AG04449 (cell line): Measurements from ENCODE around the gene HOMER2.

Experiments used
- CTCF ChIA-PET: fragments of 350-600 bp; formaldehyde crosslinking; extraction: SDS; loops from one replicate; lab custom pipeline; 2021; ENCODE audit warnings: antibody characterized with exemption; lab: Yijun Ruan, JAX
- POLR2A ChIA-PET: fragments of 400-600, 350-600 bp; formaldehyde crosslinking; extraction: SDS; loops from one replicate; lab custom pipeline; 2020; ENCODE audit warnings: antibody characterized with exemption, inconsistent platforms; lab: Yijun Ruan, JAX
- DNase-seq: peaks from one replicate; pipeline ENCODE4 v3.0.0-alpha.2; 2010; ENCODE audit warnings: low read depth, low spot score
- H3K4me3 ChIP-seq: 2 replicates; pipeline ENCODE4 v1.5.1; 2011; ENCODE audit warnings: low read depth, mild to moderate bottlenecking, control low read depth, low read length
- CTCF ChIP-seq: IDR thresholded peaks from one replicate; pipeline ENCODE4 v1.5.1; 2011; ENCODE audit warnings: mild to moderate bottlenecking, moderate library complexity, low read length, control low read depth, inconsistent platforms; ENCODE audit not compliant: insufficient read depth; ENCODE audit errors: missing control alignments

The HOMER2 gene

GRCh38 chr15:82928711-82929110, 23.8 kb downstream of the HOMER2 start:
- H3K4me3 ChIP-seq = no peak overlapping the region
- POLR2A ChIA-PET = no interaction called here
- CTCF ChIA-PET = no interaction called here
- no peak for DNase-seq
- no peak for TF ChIP-seq CTCF

- no peak for TF ChIP-seq CTCF
- H3K4me3 ChIP-seq = no peak overlapping the region
- no peak for DNase-seq
- CTCF ChIA-PET = no interaction called here
- POLR2A ChIA-PET = no interaction called here
Measured at GRCh38 chr15:82923744-82924143, 28.8 kb downstream of the HOMER2 start.

DNA sequence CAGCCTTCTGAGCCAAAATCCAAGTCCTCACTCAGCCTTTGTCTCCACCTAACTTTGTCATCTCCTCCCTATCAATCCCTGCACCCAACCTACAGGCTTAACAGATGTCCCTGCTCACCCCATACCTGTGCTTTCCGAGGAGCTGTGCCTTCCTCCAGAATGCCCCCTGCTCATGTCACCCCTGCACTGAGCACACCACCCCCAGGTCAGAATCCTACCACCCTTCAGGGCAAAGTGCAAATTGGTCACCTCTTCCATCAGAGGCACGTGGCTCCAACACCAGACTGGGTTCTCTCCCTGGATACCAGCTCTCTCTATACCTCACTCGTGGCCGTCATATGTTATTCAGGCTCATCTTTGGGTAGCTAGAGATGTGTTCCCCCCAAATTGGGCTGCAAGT, 29.8 kb downstream of the HOMER2 start:
- TF ChIP-seq CTCF = no peak
- POLR2A ChIA-PET = no interaction called here
- CTCF ChIA-PET = no interaction called here

DNA sequence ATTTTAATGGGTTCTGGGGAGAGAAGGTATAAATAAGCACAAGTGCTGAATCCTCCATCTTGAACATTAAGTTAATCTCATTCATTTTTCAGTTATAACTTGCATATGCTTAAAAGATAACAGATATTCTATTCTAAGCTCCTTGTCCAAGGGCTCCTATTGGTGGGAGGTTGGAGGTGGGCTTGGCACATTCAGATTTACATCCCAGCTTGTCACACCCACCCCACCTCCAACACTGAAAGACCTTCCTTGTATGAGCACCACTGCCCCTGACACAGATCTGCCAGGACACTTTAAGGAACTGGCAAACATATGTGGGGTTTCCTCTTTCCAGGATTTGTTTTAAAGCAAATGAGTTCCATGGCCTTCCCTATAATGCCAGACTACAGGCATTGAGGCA, 30.6 kb downstream of the HOMER2 start:
- no peak overlapping the region for H3K4me3 ChIP-seq
- no peak for DNase-seq
- CTCF ChIA-PET = no interaction called here
- POLR2A ChIA-PET = no interaction called here
- no peak for TF ChIP-seq CTCF

More for the DNA sequence above, 29.8 kb downstream of the HOMER2 start:
- no peak for DNase-seq
- H3K4me3 ChIP-seq = no peak overlapping the region

GRCh38 chr15:82921242-82921641, 31.3 kb downstream of the HOMER2 start:
- POLR2A ChIA-PET = no interaction called here
- CTCF ChIA-PET = no interaction called here

DNA sequence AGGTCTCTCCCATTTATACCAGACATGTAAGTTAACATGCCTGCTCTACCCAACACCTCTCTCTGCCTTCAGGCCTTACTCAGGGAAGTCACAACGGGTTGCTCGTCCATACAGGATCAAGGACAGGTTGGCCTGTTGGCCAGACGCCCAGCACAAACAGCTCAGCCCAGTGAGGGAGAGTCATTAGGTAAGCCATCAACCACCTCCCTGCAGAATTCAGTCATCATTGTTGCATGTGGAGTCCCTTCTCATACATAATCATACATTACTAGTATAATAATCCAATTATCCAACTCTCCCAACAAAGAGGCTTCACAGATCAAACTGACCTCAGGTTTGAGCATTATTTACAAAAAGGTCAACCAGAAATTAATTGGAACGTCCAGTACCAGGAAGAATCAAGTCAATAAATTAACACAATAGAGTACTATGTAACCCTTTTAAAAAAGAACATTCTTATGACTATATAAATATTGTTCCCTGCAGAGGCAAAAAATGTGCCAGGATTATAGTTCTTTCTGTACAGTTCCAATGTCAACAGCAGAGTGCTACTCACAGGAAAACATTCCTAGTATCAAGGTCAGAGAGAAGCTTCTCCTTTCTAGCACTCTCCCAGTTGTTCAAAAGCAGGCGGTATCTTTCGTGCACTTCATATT, 33.2 kb downstream of the HOMER2 start:
- no peak for DNase-seq
- ChIA-PET POLR2A (no interaction called here), CTCF (interaction anchor here (1.2 kb wide), 1 partner anchor 11 kb away, joined by 3 read pairs; no protein-coding TSS in a partner anchor)
- no peak for TF ChIP-seq CTCF
- no peak overlapping the region for H3K4me3 ChIP-seq

More at GRCh38 chr15:82921242-82921641, 31.3 kb downstream of the HOMER2 start:
- no peak for DNase-seq
- no peak overlapping the region for H3K4me3 ChIP-seq
- TF ChIP-seq CTCF = no peak
